HEK293T (cell line): ENCODE measurements around the gene ERC2.

Experiments used
- BHLHE40 ChIP-seq: fragments of 450-650 bp; IDR thresholded peaks from 2 replicates; pipeline ENCODE4 v1.6.1; 2016; ENCODE audit warnings: mild to moderate bottlenecking, moderate library complexity, borderline replicate concordance
- ELF4 ChIP-seq: fragments of 450-650 bp; IDR thresholded peaks from 2 replicates; pipeline ENCODE4 v1.6.1; 2017; ENCODE audit warnings: antibody characterized with exemption
- FOXA1 ChIP-seq: fragments of 450-650 bp; IDR thresholded peaks from 2 replicates; pipeline ENCODE4 v1.6.1; 2016; ENCODE audit warnings: mild to moderate bottlenecking
- FOXK2 ChIP-seq: fragments of 450-650 bp; IDR thresholded peaks from 2 replicates; pipeline ENCODE4 v1.6.1; 2016; ENCODE audit warnings: mild to moderate bottlenecking
- FOXM1 ChIP-seq: fragments of 450-650 bp; IDR thresholded peaks from 2 replicates; pipeline ENCODE4 v1.6.1; 2017; ENCODE audit warnings: mild to moderate bottlenecking, borderline replicate concordance
- HDGF ChIP-seq: fragments of 450-650 bp; IDR thresholded peaks from 2 replicates; pipeline ENCODE4 v1.6.1; 2017; ENCODE audit warnings: antibody characterized with exemption, borderline replicate concordance
- L3MBTL2 ChIP-seq: fragments of 450-650 bp; conservative IDR thresholded peaks from 2 replicates; pipeline ENCODE4 v1.6.1; 2016; ENCODE audit warnings: mild to moderate bottlenecking
- SP1 ChIP-seq: fragments of 450-650 bp; IDR thresholded peaks from 2 replicates; pipeline ENCODE4 v1.6.1; 2017
- SUZ12 ChIP-seq: fragments of 450-650 bp; IDR thresholded peaks from 2 replicates; pipeline ENCODE4 v1.6.1; 2016; ENCODE audit warnings: mild to moderate bottlenecking
- TARDBP ChIP-seq: fragments of 450-650 bp; IDR thresholded peaks from 2 replicates; pipeline ENCODE4 v1.6.1; 2016
- ZNF384 ChIP-seq: fragments of 450-650 bp; IDR thresholded peaks from 2 replicates; pipeline ENCODE4 v1.6.1; 2016

GRCh38 chr3:56370991-56371775 is 97.1 kb downstream of the ERC2 start:
- no peak for TF ChIP-seq SP1
- TF ChIP-seq FOXA1, result no peak
- TF ChIP-seq FOXM1, result no peak
- no peak for TF ChIP-seq L3MBTL2
- no peak for TF ChIP-seq SUZ12
- TF ChIP-seq ELF4, result no peak
- no peak for TF ChIP-seq ZNF384
- TF ChIP-seq FOXK2, result no peak
- no peak for TF ChIP-seq BHLHE40
- TF ChIP-seq TARDBP, result no peak
- TF ChIP-seq HDGF, result no peak
